Brain pericyte (primary cell): ENCODE results near the gene RETSAT.
"Not testable (repeated sequence)": the region's sequence is repeated elsewhere in the genome, so short reads cannot be mapped to it uniquely, and the experiment has no call there.

Experiments used
- DNase-seq: peaks from one replicate; pipeline ENCODE4 v3.0.0-alpha.2; 2012; ENCODE audit warnings: low read depth, low spot score

Gene RETSAT

GRCh38 chr2:85378257-85378656 lies 23.9 kb upstream of the RETSAT start:
- DNase-seq, result no peak

GRCh38 chr2:85377083-85377482 lies 22.8 kb upstream of the RETSAT start:
- no peak for DNase-seq

GRCh38 chr2:85376291-85377065 lies 22.1 kb upstream of the RETSAT start:
- no peak for DNase-seq

- DNase-seq, result no peak
These were observed 16.7 kb upstream of the RETSAT start for GRCh38 chr2:85371045-85371444.

- no peak for DNase-seq
These were observed 15.2 kb upstream of the RETSAT start for GRCh38 chr2:85369500-85369899.

GRCh38 chr2:85368921-85369320 lies 14.6 kb upstream of the RETSAT start:
- DNase-seq, result no peak

GRCh38 chr2:85367180-85367579 lies 12.9 kb upstream of the RETSAT start:
- DNase-seq, result no peak

GRCh38 chr2:85362653-85363387 lies 8.5 kb upstream of the RETSAT start:
- DNase-seq, result not testable (repeated sequence)

- DNase-seq, result no peak
These were observed 3.4 kb upstream of the RETSAT start for GRCh38 chr2:85357736-85358135.

GRCh38 chr2:85356186-85356585 lies 1.9 kb upstream of the RETSAT start:
- no peak for DNase-seq

GRCh38 chr2:85355521-85355920 lies 1.2 kb upstream of the RETSAT start:
- DNase-seq, result no peak

GRCh38 chr2:85355073-85355410 lies 714 bp upstream of the RETSAT start:
- DNase-seq, result no peak

GRCh38 chr2:85353876-85354285 lies 447 bp downstream of the RETSAT start:
- no peak for DNase-seq

GRCh38 chr2:85347599-85347998 lies 6.7 kb downstream of the RETSAT start:
- no peak for DNase-seq

- DNase-seq, result no peak
These were observed 9.9 kb downstream of the RETSAT start for GRCh38 chr2:85344356-85344954.

- DNase-seq, result not testable (repeated sequence)
These were observed 11.0 kb downstream of the RETSAT start for GRCh38 chr2:85343207-85343895.

- no peak for DNase-seq
These were observed 12.2 kb downstream of the RETSAT start for GRCh38 chr2:85342156-85342555.

- DNase-seq, result no peak
These were observed 12.9 kb downstream of the RETSAT start for GRCh38 chr2:85341269-85342029.

GRCh38 chr2:85340034-85340892 lies 14.1 kb downstream of the RETSAT start:
- DNase-seq, result no peak

GRCh38 chr2:85334928-85335327 lies 19.4 kb downstream of the RETSAT start:
- DNase-seq, result no peak
